GM12865 (cell line): ENCODE measurements around the gene CCL7.

Experiments used
- DNase-seq: peaks from one replicate; pipeline ENCODE4 v3.0.0; 2010; ENCODE audit warnings: low read depth
- H3K4me3 ChIP-seq: 2 replicates; pipeline ENCODE4 v1.5.1; 2011; ENCODE audit warnings: mild to moderate bottlenecking, low read depth, low read length, control low read depth
- TF ChIP-seq, protein P1 (sequence below): IDR thresholded peaks from 2 replicates; pipeline ENCODE4 v1.5.1; 2011; ENCODE audit warnings: low read length, control low read depth, low read depth, inconsistent platforms; ENCODE audit not compliant: insufficient read depth; ENCODE audit errors: missing control alignments

CCL7 gene

DNA sequence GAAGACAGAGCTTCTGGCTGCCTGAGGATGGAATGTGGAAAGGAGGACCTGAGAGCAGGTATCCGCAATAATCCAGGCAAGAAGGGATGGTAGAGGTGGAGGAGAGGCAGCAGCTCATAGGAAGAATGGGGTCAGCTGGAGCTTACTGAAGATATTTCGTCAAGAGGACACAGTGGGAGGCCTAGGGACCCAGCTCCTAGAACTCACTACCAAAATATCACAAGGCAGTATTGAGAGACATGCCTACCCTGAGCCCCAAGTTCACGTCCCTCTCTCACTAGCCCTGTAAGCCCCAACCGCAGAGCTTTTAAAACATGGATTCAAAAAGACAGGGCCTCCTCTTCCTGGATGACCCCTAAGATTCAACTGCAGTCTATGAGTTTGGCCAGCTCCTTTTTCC is 35.0 kb downstream of the CCL7 start:
- TF ChIP-seq, protein P1, sequence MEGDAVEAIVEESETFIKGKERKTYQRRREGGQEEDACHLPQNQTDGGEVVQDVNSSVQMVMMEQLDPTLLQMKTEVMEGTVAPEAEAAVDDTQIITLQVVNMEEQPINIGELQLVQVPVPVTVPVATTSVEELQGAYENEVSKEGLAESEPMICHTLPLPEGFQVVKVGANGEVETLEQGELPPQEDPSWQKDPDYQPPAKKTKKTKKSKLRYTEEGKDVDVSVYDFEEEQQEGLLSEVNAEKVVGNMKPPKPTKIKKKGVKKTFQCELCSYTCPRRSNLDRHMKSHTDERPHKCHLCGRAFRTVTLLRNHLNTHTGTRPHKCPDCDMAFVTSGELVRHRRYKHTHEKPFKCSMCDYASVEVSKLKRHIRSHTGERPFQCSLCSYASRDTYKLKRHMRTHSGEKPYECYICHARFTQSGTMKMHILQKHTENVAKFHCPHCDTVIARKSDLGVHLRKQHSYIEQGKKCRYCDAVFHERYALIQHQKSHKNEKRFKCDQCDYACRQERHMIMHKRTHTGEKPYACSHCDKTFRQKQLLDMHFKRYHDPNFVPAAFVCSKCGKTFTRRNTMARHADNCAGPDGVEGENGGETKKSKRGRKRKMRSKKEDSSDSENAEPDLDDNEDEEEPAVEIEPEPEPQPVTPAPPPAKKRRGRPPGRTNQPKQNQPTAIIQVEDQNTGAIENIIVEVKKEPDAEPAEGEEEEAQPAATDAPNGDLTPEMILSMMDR: no peak

DNA sequence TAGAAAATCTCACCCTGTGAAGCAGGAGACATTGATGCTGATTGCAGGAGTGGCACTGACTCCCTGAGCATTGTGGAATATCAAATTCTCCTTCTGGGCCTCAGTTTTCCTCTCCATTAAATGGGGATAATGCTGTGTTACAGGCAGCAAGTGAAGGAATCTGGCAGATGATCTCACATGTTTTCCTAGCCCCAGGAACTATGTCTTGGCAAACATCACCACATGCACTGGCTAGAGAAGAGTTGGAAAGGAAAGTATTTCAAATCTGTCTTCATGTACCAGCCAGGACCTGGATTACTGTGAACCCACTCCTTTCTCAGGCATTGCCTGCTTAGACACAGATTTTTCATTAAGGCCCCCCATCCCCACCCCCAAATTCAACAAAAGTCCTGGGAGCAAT is 35.6 kb downstream of the CCL7 start:
- no peak for DNase-seq
- H3K4me3 ChIP-seq: no peak overlapping the region
- TF ChIP-seq, protein P1: no peak

More for the DNA sequence above, 35.0 kb downstream of the CCL7 start:
- no peak overlapping the region for H3K4me3 ChIP-seq
- DNase-seq: no peak

DNA sequence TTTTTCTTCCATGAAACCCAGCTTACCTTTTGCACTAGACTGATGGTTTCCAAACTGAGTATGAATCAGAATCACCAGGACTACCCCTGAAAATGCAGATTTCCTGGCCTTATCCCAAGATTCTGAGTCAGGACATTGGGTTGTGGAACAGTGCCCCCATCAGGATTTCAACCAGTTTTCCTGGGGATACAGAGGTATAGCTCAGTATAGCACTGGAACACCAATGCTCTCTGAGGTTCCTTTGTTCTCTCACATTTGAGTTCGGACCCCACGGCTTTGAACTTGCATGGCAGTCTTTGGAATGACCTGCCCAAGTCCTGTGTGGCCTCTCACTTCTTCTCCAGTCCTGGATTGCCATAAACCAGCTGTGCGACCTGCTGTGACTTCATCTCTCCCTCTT is 36.4 kb downstream of the CCL7 start:
- TF ChIP-seq, protein P1: no peak
- H3K4me3 ChIP-seq: no peak overlapping the region
- DNase-seq: no peak

DNA sequence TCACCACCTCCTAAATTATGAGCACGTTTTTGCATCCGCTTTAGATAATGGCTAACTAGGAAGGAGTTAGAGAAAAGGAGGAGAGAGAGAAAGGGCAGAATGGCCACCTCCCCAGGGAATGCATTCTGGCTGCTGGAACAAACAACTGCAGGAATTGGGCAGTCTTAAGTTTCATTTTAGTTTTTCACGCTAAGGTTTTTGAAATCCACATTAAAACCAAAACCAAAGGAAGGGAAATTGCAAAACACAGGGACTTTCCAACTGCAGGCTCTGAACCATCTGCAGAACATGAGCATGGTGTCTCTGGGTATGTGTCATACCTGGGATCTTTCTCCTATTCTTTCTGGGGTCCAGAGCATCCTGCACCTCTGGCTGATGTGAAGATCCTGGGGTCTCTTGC is 37.1 kb downstream of the CCL7 start:
- peak; percentile 28 for DNase-seq
- TF ChIP-seq, protein P1: no peak
- no peak overlapping the region for H3K4me3 ChIP-seq

DNA sequence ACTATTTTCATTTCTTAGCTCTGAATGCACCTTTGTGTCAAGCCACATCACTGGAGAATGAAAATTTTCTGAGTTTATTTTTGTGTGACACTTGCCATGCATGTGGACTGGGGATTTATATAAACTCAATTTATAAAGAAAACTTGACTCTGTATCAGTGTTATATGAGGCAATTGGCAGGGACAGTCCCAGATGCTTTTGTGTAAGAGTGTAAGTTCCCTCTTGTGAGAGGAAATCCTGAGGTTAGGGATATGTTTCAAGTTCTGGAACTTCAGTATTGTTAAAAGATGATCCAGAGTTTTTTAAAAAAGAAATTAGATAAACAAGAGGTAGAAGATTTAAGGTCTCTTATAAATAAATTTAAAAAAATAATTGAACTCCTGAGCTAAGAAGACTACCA is 38.4 kb downstream of the CCL7 start:
- TF ChIP-seq, protein P1: no peak
- DNase-seq: no peak
- H3K4me3 ChIP-seq: no peak overlapping the region

DNA sequence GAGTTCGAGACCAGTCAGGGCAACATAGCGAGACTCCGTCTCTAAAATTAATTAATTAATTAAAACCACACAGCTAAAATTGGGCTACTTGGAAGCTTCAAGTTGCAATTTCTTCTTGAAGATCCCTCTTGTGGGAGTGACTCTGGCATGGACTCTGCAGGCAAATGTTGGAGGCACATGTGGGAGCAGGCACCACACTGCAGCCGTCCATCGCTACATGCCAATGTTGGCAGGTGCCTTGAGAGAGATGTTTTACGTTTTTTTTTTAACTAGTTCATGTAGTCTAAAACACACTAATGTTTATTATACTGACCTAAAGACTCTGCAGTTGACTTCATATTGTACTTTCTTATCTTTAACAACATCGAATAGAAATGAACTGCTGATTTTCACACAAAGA is 41.3 kb downstream of the CCL7 start:
- TF ChIP-seq, protein P1: no peak
- no peak overlapping the region for H3K4me3 ChIP-seq
- no peak for DNase-seq

DNA sequence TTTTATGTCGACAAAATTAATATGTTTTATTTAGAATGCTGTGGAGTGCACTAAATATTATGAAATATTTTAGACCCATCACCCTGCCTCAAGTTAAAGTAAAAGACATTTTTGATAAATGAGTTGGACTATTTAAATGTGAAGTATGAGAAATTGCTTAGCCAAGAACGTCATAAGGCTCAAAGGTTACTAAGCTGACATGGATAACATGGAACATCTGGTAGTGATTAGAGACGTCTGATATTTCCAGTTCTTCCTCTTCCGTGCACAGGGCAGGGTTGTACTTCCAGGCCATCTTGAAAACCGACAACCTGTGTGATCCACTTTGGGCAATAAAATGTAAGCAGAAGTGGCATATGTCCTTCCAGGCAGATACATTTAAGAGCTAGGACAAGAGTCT is 42.1 kb downstream of the CCL7 start:
- no peak overlapping the region for H3K4me3 ChIP-seq
- TF ChIP-seq, protein P1: no peak
- DNase-seq: no peak
